Fibroblast of skin of right quadriceps (primary cell): ENCODE data around the gene BACE2.
A peak's percentile ranks its signal among the peaks of the same experiment; 100 is the strongest.

Experiments
- DNase-seq: peaks from one replicate; pipeline ENCODE4 v3.0.0-alpha.2; 2013

BACE2 gene

DNA sequence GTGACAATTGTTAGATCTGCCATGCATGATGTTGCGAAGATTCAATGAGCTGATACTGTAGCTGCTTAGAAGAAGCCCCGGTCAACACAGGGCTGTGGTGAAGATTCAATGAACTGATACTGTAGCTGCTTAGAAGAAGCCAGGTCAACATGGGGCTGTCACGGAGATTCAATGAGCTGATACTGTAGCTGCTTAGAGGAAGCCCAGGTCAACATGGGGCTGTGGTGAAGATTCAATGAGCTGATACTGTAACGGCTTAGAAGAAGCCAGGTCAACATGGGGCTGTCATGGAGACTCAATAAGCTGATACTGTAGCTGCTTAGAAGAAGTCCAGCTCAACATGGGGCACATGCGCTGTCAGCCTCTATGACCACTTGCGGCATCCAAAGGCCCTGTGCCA, 18.8 kb upstream of the BACE2 start:
- no peak for DNase-seq

DNA sequence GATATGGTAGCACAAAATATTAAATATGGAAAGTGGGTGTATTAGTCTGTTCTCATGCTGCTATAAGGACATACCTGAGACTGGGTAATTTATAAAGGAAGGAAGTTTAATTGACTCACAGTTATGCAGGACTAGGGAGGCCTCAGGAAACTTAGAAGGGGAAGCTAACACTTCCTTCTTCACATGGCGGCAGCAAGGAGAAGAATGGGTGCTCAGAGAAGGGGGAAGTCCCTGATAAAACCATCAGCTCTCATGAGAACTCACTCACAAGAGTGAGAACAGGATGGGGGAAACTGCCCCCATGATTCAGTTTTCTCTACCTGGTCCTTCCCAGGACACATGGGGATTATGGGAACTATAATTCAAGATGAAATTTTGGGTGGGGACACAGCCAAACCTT, 15.8 kb upstream of the BACE2 start:
- no peak for DNase-seq

DNA sequence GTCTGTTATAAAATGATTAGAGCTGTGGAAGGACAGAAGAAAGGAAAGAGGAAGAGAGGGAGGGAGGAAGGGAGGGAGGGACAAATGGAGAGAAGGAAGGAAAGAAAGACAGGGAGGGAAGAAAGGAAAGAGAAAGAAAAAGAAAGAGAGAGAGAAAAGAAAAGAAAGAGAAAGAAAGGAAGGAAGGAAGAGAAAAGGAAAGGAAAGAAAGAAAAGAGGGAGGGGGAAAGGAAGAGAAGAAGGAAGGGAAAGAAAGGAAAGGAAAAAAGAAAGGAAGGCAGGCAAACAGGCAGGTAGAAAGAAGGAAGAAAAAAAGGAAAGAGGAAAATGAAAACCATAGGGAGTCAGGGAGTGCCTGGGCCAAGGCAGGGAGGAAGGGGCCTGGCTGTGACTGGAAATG, 14.5 kb upstream of the BACE2 start:
- DNase-seq = no peak

DNA sequence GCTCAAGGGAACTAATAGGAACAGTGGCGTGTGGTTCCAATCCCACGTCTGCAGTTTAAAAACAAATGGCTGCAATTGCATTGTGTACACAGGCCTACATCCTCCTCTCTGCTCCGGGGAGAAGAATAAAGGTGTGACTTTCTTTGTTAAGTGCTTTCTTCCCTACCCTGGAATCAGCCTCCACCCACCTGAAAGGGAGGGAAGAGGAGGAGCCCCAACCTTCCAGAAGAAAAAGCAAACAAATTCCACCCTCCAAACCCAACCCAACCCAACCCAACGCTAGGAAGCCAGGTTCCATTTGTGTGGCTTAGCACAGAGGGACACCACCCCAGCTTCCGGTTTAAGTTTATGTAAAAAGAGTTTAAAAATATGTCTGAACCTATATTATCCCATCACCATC, 11.8 kb upstream of the BACE2 start:
- no peak for DNase-seq

DNA sequence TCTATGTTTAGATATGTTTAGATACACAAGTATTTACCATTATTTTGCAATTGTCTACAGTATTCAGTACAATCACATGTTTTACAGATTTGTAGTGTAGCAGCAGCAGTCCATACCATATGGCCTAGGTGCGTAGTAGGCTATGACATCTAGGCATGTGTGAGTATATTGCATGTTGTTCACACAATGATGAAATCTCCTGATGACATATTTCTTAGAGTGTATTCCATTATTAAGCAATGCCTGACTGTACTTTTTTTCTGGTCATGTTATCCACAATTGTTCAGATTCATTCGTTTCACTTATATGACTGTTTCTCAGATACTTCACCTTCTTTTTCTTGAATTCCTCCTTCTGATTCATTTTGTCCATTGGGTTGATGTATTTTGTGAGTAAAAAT, 9.9 kb upstream of the BACE2 start:
- DNase-seq = no peak

DNA sequence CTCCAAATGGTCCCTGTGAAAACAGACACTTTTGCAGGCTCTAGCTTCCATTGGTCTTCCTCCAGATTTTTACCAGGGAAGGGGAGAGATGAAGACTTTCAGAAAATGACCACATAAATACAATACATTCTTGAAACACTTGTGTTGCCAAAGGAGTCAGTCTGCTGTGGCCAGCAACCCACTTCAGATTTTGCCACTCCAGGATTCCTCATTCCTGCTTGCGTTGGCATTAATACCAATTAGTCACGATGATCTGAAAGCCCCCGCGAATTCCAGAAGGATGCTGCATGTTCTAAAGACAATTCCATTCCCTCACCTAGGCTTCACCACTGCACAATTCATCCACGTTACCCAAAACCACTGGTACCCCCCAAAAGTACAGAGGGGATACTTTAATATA, 7.9 kb upstream of the BACE2 start:
- no peak for DNase-seq

DNA sequence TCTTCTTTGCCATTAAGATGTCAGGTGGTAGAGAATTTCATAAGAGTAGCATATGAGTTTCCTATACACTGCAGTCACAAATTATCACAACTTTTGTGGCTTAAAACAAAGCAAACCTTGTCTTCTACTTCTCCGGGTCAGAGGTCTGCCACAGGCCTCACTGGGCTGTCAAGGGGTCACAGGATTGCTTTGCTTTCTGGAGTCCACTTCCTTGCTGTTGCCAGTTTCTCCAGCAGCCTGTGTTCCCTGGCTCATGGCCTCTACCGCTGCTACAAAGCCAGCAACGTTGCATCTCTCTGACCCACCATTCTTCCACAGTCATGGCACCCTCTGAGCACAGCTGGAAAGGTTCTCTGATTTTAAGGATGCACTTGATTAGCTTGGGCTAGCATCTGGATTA, 6.5 kb upstream of the BACE2 start:
- DNase-seq = no peak

DNA sequence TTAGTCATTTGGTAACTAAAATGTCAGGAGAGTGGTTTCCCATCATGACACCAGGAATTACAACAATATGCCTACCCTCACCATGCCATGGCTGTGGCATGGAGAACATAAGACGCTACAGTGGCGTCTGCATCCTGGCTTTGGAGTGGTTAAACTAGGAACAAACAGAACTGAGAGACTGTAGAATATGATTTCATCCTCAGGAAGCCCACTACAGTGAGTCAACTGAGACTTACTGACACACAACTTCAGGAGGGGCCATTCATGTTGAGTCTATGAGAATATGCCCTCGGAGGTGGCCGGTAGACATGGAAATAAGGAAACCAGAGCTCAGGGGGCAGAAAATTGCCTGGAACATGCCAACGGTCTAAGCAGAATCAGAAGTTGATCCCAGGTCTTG, 5.9 kb upstream of the BACE2 start:
- DNase-seq = no peak

DNA sequence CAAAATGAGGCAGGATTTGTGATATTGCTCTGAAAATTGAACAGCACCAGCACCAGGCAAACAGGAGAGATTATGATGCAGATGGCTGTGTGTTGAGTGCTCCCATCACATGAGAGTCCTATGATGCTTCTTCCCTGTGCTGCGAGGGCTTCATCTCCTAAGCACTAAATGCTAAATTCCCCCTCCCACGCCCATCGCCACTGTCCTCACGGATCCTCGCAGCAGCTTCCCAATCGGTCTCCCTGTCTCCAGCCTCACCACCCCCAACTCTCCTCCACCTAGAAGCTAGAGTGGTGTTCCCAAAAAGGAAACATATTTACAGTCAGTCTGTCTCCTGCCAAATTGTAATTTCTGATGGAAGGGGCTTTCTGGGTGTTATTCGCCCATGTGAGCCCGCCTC, 4.9 kb upstream of the BACE2 start:
- DNase-seq = no peak

DNA sequence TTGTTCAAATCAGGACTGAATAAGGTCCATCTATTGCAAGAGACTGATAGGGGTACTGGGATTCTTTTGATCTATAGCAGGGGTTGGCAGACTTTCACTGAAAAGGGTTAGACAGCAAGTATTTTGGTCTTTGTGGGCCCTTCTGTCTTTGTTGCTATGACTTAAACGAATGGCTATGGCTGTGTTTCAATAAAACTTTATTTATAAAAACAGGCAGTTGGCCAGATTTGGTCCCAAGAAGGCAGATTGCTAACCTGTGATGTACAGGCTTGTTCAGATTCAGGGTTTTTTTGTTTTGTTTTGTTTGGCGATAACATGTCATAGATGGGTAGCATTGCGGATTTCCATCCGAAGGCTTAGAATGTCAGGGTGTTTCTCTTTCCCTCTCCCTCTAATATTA, 3.9 kb upstream of the BACE2 start:
- DNase-seq = no peak

DNA sequence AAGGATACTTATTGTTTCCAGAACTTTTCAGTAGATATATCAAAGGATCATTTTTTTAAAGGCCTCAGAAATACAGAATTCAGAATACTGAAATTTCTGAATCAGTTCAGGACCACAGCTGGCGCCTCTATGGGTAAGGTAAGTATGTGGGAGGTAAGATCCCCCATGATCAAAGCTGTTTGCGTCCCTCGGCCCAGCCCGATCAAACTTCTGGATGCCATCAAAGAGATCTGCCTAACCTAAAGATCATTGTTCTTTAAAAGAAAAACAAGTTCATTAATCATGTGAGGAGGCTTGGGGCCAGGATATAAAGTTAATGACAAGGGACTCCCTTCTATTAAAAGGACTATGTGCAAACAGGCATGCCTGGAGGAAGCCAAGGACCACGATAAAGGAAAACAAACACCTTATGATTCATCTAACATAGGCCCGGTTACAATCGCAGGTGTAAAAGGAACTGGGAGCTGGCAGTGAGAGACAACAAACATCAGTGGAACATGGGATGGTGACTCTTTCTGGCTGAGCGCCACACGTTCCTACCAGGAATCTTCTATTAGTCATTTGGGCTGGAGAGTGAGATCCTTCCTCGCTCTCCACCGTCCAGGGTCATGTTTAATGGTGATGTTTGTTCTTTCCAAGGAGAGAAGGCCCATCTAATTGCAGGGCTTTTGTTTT, 2.8 kb upstream of the BACE2 start:
- peak; percentile 41 for DNase-seq

DNA sequence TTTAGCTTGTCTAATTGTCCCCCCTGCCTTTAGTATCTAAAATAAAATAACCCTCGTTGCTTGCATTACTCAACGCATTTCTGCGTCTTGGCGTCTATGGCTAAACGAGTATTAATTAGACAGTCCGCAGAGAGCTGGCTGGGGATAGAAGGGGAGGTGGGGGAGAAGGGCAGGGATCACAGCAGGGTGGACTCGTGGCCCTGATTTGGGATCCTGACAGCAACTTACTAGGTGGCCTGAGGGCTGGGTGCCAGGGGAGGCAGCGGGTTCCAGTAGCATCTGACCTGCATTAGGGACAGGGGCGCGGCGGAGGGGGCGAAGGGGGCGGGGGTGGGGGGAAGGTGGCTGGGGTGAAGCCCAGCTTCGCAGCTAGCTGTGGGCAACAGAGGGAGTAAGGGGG, 1.1 kb upstream of the BACE2 start:
- no peak for DNase-seq

DNA sequence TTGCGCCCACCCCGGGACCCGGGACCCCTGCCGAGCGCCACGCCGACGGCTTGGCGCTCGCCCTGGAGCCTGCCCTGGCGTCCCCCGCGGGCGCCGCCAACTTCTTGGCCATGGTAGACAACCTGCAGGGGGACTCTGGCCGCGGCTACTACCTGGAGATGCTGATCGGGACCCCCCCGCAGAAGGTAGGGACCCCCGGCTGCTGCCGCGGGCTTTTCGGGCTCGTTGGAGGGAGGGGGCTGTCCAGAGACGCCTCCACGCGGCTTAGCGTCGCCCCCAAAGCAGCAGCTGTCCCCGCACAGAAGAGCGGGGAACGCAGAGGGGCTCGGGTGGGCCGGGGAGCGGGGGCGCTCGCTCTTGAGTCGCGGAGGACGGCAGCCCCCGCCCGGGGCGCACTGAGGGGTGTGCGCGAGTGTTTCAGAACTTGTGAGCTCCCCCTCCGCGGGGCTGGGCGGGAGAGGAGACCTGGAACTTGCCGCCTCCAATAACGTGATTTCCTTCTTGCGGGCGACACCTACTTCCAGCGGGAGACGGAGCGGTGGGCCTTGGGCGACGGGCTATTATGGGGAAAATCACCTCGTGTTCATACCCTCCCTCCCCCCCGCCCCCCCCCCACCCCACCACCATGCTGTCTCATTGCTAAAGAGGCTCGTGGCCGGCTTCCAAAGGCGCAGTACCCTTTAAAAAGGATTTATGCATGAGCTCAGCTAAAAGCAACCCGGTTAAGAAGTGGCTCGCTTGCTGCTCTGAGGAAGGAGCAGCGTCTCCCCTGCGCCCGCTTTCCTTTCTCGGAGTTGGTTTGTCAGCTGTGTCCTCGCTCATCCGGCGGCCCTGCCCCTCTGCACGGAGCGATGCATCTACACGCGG, 664 bp downstream of the BACE2 start:
- peak; percentile 67 for DNase-seq

DNA sequence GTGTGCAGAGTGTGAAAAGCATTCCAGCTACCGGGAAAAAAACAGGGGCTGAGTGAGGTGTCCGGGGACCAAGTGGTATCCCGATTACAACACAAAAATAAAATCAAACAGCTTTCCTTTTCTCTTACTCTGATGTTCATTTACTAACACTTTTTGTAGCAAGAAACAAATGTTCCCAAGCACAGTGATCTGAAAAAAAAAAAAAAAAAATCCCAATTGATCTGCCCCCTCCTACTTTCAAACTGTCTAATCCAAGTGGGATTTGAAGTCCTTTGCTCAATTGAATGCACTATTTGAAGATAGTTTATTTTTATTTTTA, 1.3 kb downstream of the BACE2 start:
- no peak for DNase-seq

DNA sequence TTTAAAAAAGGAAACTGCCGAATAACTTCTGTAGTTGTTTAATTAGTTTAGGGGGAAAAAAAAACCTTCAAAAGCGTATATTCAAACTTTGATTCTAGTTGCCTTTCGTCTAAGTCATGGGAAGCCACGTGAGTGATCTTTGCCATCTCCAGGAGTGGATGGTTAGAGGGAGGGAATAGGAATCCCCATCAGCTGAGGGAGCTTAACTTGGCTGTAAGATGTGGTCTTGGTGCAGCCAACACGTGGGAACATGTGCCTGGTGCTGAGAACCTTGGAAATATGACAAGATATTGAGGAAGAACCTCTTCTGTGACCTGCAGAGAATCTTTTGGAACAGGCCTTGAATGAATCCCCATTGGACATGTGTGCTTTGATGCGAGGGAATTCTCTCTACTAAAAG, 1.7 kb downstream of the BACE2 start:
- DNase-seq = no peak

DNA sequence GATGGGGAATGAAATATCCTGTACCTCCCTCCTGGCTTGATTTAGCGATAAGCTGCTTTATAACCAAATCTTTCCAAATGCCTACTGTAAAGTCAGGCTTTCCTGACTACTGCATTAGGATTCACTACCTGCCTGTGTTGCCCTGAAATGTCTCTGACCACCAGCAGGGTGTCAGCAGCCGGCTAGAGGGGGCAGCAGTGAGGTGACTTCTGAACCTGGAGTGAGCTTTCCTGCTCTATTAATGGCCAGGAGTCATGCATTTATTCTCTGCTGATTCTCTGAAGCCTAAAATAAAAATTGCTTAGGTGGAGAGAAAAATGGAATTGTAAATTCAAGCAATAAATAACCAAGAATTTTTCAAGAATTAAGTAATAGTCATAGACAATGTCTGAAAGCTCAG, 2.5 kb downstream of the BACE2 start:
- peak; percentile 14 for DNase-seq

DNA sequence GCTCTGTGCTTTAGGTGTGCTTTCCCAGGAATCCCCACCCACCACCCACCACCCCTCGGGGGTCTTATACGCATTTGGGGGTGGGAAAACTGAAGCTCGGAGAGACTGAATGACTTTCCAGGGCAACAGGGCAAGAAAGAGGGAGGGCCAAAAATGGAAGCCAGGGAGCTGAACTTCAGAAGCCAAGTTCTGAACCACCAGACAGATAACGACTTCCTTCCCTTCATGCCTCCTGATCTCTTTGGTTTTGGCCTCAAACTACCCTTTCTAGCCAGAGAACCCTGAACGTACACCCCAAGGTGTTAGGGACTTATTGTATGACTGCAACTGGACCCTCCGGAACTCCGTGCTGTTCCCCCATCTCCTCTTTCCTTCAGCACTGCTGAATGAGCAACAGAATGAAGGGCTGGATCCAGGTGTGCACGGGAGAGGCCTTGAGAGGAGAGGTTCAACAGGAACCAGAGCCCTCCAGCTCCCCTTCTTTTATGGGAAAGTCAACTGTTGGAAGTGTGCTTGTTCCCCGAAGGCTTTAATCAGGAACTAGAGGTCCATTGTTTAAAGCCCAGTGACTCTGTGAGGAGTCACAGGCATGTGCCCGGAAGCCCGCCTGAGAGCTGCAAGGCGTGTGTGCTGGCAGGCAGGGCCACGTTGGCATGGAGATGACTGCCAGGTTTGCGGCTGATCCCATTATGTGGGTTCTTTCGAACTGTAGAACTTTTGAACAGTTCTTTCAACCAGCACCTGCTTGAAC, 3.1 kb downstream of the BACE2 start:
- DNase-seq = no peak

DNA sequence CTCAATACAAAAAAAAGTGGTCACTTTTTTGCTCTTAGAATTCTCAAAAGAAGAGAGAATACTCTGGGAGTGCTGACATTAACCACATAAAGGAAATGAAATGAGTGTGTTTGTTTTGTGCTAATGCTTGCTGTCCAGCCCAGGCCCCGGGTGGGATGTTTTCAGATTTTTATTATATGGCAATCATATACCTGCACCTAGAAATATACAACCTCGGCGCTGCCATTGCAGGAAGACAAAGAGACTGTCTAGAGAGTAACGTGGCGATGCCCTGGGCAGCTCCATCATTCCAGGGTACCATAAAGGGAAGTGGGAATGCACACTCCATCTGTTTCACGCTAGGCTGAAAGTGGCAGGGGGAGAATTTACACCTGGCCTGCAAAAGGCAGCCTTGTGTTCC, 7.1 kb downstream of the BACE2 start:
- DNase-seq = no peak

DNA sequence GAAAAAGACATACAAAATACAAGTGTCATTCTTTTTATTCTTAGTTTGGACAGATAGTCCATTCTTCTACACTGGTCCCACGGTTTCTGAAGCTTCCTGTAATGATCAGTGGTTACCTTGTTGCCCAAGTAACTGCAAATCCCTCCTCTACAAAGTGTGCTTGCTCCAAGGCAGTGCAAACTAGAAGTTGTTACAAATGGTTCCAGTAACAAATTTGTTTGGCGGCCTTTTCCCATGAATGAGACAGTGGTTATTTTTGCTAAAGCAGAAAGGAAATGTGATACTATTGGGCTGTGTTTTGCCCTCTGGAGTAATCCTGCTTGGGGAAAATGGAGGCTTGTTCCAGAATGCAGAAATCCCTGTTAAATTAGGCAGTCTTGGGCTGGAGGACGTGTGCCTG, 8.9 kb downstream of the BACE2 start:
- no peak for DNase-seq

DNA sequence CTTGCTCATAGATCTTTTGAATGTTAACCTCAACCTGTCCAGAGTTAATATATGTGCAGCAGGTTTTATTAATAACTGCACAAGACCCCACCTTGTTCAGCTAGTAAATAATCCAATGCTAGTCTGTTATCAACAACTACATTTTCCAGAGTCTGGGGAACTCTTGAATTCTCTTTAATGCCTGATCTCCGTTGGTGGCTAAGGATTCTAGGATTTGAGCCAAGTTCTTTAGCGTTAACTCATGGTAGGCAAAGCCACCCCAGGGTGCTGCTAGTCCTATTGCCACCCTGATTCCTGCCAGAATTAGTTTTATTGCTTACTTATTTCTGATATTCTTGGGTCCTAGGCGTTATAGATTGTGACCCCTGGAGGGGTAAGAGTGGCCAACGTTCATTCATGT, 12.8 kb downstream of the BACE2 start:
- no peak for DNase-seq

DNA sequence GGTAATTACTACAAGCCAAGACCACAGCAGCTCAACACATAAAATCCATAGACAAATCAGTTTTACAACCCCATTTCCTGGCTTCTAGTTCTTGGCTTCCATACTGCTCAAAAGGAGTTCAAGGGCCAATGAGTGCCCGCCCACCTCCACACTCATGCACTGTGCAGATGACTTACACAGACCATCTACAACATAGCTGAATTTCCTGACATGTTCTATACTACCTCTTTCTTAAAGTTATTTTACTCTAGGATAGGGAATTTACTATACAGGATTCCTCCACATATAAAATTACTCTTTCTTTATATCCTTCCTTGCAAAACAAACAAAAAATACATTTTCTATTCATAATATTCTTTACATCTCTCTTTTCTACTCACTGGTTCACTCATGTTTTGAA, 14.6 kb downstream of the BACE2 start:
- DNase-seq = no peak

DNA sequence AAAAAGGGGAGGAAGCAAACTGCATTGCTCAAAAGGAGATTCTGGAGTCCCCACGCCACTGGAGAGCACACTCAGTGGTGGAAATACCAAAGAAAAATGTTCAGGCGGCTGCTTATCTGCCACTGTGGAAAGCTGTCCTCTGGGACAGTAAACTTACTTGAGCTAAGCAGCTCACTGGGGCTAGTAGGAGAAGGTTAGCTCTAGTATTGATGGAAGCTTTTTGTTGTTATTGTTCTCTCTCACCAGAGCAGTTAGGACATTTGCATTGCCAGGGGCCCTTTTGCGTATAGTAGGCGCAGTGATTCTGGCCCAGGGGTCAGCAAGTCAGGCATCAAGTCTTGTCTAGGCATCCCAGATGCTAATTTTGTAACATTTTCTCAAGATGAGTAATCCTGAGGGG, 15.6 kb downstream of the BACE2 start:
- DNase-seq = no peak

DNA sequence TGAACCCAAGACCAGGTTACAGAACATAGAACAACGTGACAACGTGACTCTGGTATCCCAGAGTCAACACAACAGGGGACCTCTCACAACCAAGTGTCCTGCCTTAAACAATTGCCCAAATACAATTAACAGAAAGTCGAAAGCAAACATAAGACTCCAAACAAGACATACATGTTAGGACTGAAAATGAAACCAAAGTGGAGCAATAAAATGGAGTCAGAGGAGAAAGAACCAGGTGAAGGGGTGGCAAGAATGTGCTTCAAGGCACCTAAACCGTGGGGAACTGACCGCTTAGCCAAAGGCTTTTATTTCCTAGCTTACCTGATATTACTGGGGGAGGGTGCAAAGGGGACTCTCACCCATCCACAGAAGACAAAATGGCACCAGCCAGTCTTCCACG, 17.8 kb downstream of the BACE2 start:
- no peak for DNase-seq
